Measurements from ENCODE around the gene MKRN3. TPM values are rescaled to one million over a fixed set of nuclear protein-coding genes. Genes with fewer than 3 reads are reported as not detected.

MKRN3 gene
- 1 to 10 TPM in 1 of 2 donors, not detected in 1; 1.0 TPM for total RNA-seq

GRCh38 chr15:23565395-23566070 lies at the start of gene MKRN3:
MKRN3 (plus strand) TSS chr15:23565674; CDS start chr15:23565783, 109 bp downstream.
- H3K9ac ChIP-seq (ENCODE audit: low read depth in 2 of 2, low read length in 2 of 2) = peak within 1 kb of the TSS in 1 of 2 donors; percentile 31
- TF ChIP-seq CTCF (IDR thresholded peaks at IDR 0.05) = no peak
- no peak for DNase-seq

GRCh38 chr15:23516866-23517265 lies 48.6 kb upstream of the MKRN3 start:
- Histone ChIP-seq H3K36me3 (no peaks in the 10 kb centered on the region), H3K9ac (ENCODE audit: low read depth in 2 of 2, low read length in 2 of 2) (no peak overlapping the region), H3K9me3 (no peaks in the 10 kb centered on the region), H3K4me3 (no peak overlapping the region), H3K27ac (no peak overlapping the region), H3K4me1 (no peaks in the 10 kb centered on the region), H3K27me3 (no peaks in the 10 kb centered on the region)
- no peak for DNase-seq
- TF ChIP-seq CTCF (IDR thresholded peaks at IDR 0.05) = no peak
- intact Hi-C loops (cut with DNase I) = no loop called here

More at GRCh38 chr15:23565395-23566070, at the start of gene MKRN3:
- H3K9me3 ChIP-seq = no peaks in the 10 kb centered on the region
- H3K36me3 ChIP-seq = no peaks in the 10 kb centered on the region
- H3K4me1 ChIP-seq = no peaks in the 10 kb centered on the region
- intact Hi-C loops (cut with DNase I) = no loop called here
- H3K27ac ChIP-seq = no peak within 1 kb of the TSS
- peak within 1 kb of the TSS; percentile 30 for H3K4me3 ChIP-seq
- no peaks in the 10 kb centered on the region for H3K27me3 ChIP-seq

- H3K4me1 ChIP-seq = no peaks in the 10 kb centered on the region
- no peak for TF ChIP-seq CTCF (IDR thresholded peaks at IDR 0.05)
- H3K9ac ChIP-seq (ENCODE audit: low read depth in 2 of 2, low read length in 2 of 2) = no peak overlapping the region
- no peak overlapping the region for H3K4me3 ChIP-seq
- no peak for DNase-seq
- intact Hi-C loops (cut with DNase I) = no loop called here
- H3K27me3 ChIP-seq = no peaks in the 10 kb centered on the region
- H3K9me3 ChIP-seq = no peaks in the 10 kb centered on the region
- no peak overlapping the region for H3K27ac ChIP-seq
- no peaks in the 10 kb centered on the region for H3K36me3 ChIP-seq
These were observed 47.4 kb upstream of the MKRN3 start for GRCh38 chr15:23518104-23518503.

GRCh38 chr15:23524816-23525215 lies 40.7 kb upstream of the MKRN3 start:
- no peak overlapping the region for H3K4me3 ChIP-seq
- H3K9ac ChIP-seq (ENCODE audit: low read depth in 2 of 2, low read length in 2 of 2) = no peak overlapping the region
- no peaks in the 10 kb centered on the region for H3K36me3 ChIP-seq
- DNase-seq = no peak
- no peak overlapping the region for H3K27ac ChIP-seq
- intact Hi-C loops (cut with DNase I) = no loop called here
- H3K4me1 ChIP-seq = no peaks in the 10 kb centered on the region
- no peak for TF ChIP-seq CTCF (IDR thresholded peaks at IDR 0.05)
- no peaks in the 10 kb centered on the region for H3K27me3 ChIP-seq
- no peaks in the 10 kb centered on the region for H3K9me3 ChIP-seq

GRCh38 chr15:23529891-23530290 lies 35.6 kb upstream of the MKRN3 start:
- DNase-seq = no peak
- H3K27ac ChIP-seq = no peak overlapping the region
- TF ChIP-seq CTCF (IDR thresholded peaks at IDR 0.05) = no peak
- no peak overlapping the region for H3K9ac ChIP-seq (ENCODE audit: low read depth in 2 of 2, low read length in 2 of 2)
- no peaks in the 10 kb centered on the region for H3K27me3 ChIP-seq
- no peaks in the 10 kb centered on the region for H3K9me3 ChIP-seq
- H3K4me3 ChIP-seq = no peak overlapping the region
- no peaks in the 10 kb centered on the region for H3K4me1 ChIP-seq
- intact Hi-C loops (cut with DNase I) = no loop called here
- H3K36me3 ChIP-seq = no peaks in the 10 kb centered on the region

Measured in colonic mucosa (tissue), 4 donors.